Body of pancreas (tissue), 4 donors: Measurements from ENCODE around the gene CDKN1C. TPM values are rescaled to one million over a fixed set of nuclear protein-coding genes. Genes with fewer than 3 reads are reported as not detected.
"Not testable (repeated sequence)": the region's sequence is repeated elsewhere in the genome, so short reads cannot be mapped to it uniquely, and the experiment has no call there.

Source experiments
- ATAC-seq: fragments of 150-250 bp; one replicate; pipeline ENCODE4 v1.9.1; 2016
- DNase-seq, 4 donors: peaks; one replicate each; pipeline ENCODE4 v3.0.0-alpha.2; 2019
- H3K27ac ChIP-seq, 4 donors: fragments of 200-600 bp; sonication (generic); 1 replicate in 3 of 4; 2 replicates in 1 of 4; pipeline versions ENCODE4 v1.5.1 to v1.6.1; 2016 to 2019; ENCODE audit warnings: mild to moderate bottlenecking in 1 of 4, mixed read lengths in 1 of 4, moderate library complexity in 1 of 4
- H3K27me3 ChIP-seq, 2 donors: fragments of 200-600 bp; sonication (generic); one replicate each; pipeline ENCODE4 v1.6.0; 2016; ENCODE audit warnings: mild to moderate bottlenecking in 1 of 2
- H3K36me3 ChIP-seq, 2 donors: fragments of 200-600 bp; sonication (generic); replicated peaks in 1 of 2; 2 replicates each; pipeline ENCODE4 v1.5.1; 2016; ENCODE audit warnings: low read depth in 2 of 2; ENCODE audit not compliant: insufficient read depth in 1 of 2
- H3K4me1 ChIP-seq: fragments of 200-600 bp; sonication (generic); one replicate; pipeline ENCODE4 v1.6.0; 2016
- H3K4me3 ChIP-seq, 2 donors: fragments of 200-600 bp; sonication (generic); 1 replicate in 1 of 2; 2 replicates in 1 of 2; pipeline ENCODE4 v1.5.1; 2016 to 2019
- H3K9me3 ChIP-seq, 3 donors: fragments of 200-600 bp; sonication (generic); 1 replicate in 2 of 3; 2 replicates in 1 of 3; pipeline ENCODE4 v1.5.1; 2016
- CTCF ChIP-seq, 7 experiments: fragments of 450-650 bp in 4 of 7; fragments of 200-600 bp in 3 of 7; sonication (generic) in 3 of 7; IDR thresholded peaks; one replicate each; pipeline ENCODE4 v1.5.1; 2016 to 2019; ENCODE audit warnings: antibody characterized with exemption in 7 of 7
- POLR2A ChIP-seq, 3 donors: fragments of 450-650 bp; IDR thresholded peaks; one replicate each; pipeline ENCODE4 v1.6.1; 2016; ENCODE audit warnings: antibody characterized with exemption in 3 of 3, mild to moderate bottlenecking in 2 of 3
- WGBS, 2 donors: methylation state at CpG; one replicate each; pipeline ENCODE4 v1.1.5; 2017; 5-methylcytosine and 5-hydroxymethylcytosine counted together
- intact Hi-C: fragments of 100-400 bp; cut with DNase I; formaldehyde crosslinking; loops from one replicate; pipeline ENCODE4 v1.15.1; 2023
- total RNA-seq, 2 donors: library from RNA; depleted of rRNA; stranded (reverse); fragments of >200 nt; gene quantifications; one replicate each; pipeline ENCODE4 v1.1.0, GENCODE V29; 2016

The CDKN1C gene
- total RNA-seq, 2 donors from 2014 or later, result 35.3 to 231 TPM

- H3K9me3 ChIP-seq, result no peaks in the 10 kb centered on the region
- H3K36me3 ChIP-seq, result no peaks in the 10 kb centered on the region
- DNase-seq (peak in 2 of 4 donors; percentile 57 to 59), ATAC-seq (no peak)
- H3K27ac ChIP-seq, result peak overlapping the region; percentile 87 to 93 (median 92)
- H3K4me1 ChIP-seq, result peaks cover 31% of the 10 kb centered on the region
- 78 to 89% methylated on average over 11 to 18 of the region's 18 CpGs for WGBS, 2 donors
- no peak overlapping the region for H3K4me3 ChIP-seq
- TF ChIP-seq POLR2A (IDR thresholded peaks at IDR 0.05), result no peak
- no peak for TF ChIP-seq CTCF (IDR thresholded peaks at IDR 0.05)
- H3K27me3 ChIP-seq, result no peaks in the 10 kb centered on the region
- intact Hi-C loops, result no loop called here
Measured at GRCh38 chr11:2911088-2911784, 25.7 kb upstream of the CDKN1C start.

- DNase-seq (no peak), ATAC-seq (no peak)
- TF ChIP-seq POLR2A (IDR thresholded peaks at IDR 0.05) (no peak), CTCF (IDR thresholded peaks at IDR 0.05) (no peak)
- no peaks in the 10 kb centered on the region for H3K9me3 ChIP-seq
- WGBS, 2 donors, result 91 to 93% methylated on average over 13 of the region's 13 CpGs
- no peaks in the 10 kb centered on the region for H3K27me3 ChIP-seq
- peak overlapping the region in 1 of 4 donors; percentile 93 for H3K27ac ChIP-seq
- intact Hi-C loops, result no loop called here
- no peak overlapping the region for H3K4me3 ChIP-seq
- H3K36me3 ChIP-seq, result no peaks in the 10 kb centered on the region
- H3K4me1 ChIP-seq, result peaks cover 31% of the 10 kb centered on the region
Measured at GRCh38 chr11:2910401-2910955, 24.9 kb upstream of the CDKN1C start.

GRCh38 chr11:2909133-2909902 lies 23.7 kb upstream of the CDKN1C start:
- H3K27me3 ChIP-seq, result no peaks in the 10 kb centered on the region
- WGBS, 2 donors, result 47 to 60% methylated on average over 4 to 45 of the region's 78 CpGs
- ATAC-seq (no peak), DNase-seq (no peak)
- H3K9me3 ChIP-seq, result no peaks in the 10 kb centered on the region
- TF ChIP-seq POLR2A (IDR thresholded peaks at IDR 0.05), result no peak
- TF ChIP-seq CTCF (IDR thresholded peaks at IDR 0.05), result no peak
- no peaks in the 10 kb centered on the region for H3K36me3 ChIP-seq
- H3K4me3 ChIP-seq, result no peak overlapping the region
- H3K4me1 ChIP-seq, result peaks cover 31% of the 10 kb centered on the region
- intact Hi-C loops, result no loop called here
- H3K27ac ChIP-seq, result no peak overlapping the region

GRCh38 chr11:2908130-2908529 lies 22.6 kb upstream of the CDKN1C start:
- Histone ChIP-seq H3K27me3 (no peaks in the 10 kb centered on the region), H3K9me3 (no peaks in the 10 kb centered on the region), H3K27ac (no peak overlapping the region), H3K4me3 (no peak overlapping the region), H3K4me1 (peaks cover 31% of the 10 kb centered on the region), H3K36me3 (no peaks in the 10 kb centered on the region)
- DNase-seq (no peak), ATAC-seq (no peak)
- intact Hi-C loops, result no loop called here
- 97 to 100% methylated on average over 1 to 13 of the region's 14 CpGs for WGBS, 2 donors
- TF ChIP-seq CTCF (IDR thresholded peaks at IDR 0.05) (no peak), POLR2A (IDR thresholded peaks at IDR 0.05) (no peak)

- H3K4me1 ChIP-seq, result peaks cover 17% of the 10 kb centered on the region
- H3K9me3 ChIP-seq, DNase-seq, H3K27ac ChIP-seq, H3K27me3 ChIP-seq, ATAC-seq, intact Hi-C loops, H3K4me3 ChIP-seq, H3K36me3 ChIP-seq: not testable (repeated sequence)
- WGBS, 2 donors, result 82 to 83% methylated on average over 7 of the region's 7 CpGs
Measured at GRCh38 chr11:2905299-2905698, 19.7 kb upstream of the CDKN1C start.
